MG63 (cell line): ENCODE data around the gene LEPR. TPM values are rescaled to one million over a fixed set of nuclear protein-coding genes. Genes with fewer than 3 reads are reported as not detected.

Experiments used
- DNase-seq: peaks from one replicate; pipeline ENCODE4 v3.0.0-alpha.2; 2020
- H3K27me3 ChIP-seq: fragments of 250-450 bp; sonication (Bioruptor Pico); 2 replicates; pipeline ENCODE4 v1.5.1; 2020; ENCODE audit warnings: mild to moderate bottlenecking, moderate library complexity
- H3K36me3 ChIP-seq: fragments of 250-450 bp; sonication (Bioruptor Pico); 2 replicates; pipeline ENCODE4 v1.5.1; 2020; ENCODE audit warnings: mild to moderate bottlenecking, moderate library complexity
- H3K4me3 ChIP-seq: fragments of 250-450 bp; sonication (Bioruptor Pico); 2 replicates; pipeline ENCODE4 v1.5.1; 2020; ENCODE audit warnings: mild to moderate bottlenecking, moderate library complexity
- H3K9me3 ChIP-seq: fragments of 250-450 bp; sonication (Bioruptor Pico); 2 replicates; pipeline ENCODE4 v1.5.1; 2020; ENCODE audit warnings: mild to moderate bottlenecking, moderate library complexity
- total RNA-seq: library from RNA; depleted of rRNA; stranded (reverse); fragments of >200 nt; shearing (Covaris generic); gene quantifications from 2 replicates; pipeline ENCODE4 v1.2.3, GENCODE V29; 2014; ENCODE audit warnings: low replicate concordance

Gene LEPR
- total RNA-seq, 1 experiment from 2014 or later: 1.7 TPM

DNA sequence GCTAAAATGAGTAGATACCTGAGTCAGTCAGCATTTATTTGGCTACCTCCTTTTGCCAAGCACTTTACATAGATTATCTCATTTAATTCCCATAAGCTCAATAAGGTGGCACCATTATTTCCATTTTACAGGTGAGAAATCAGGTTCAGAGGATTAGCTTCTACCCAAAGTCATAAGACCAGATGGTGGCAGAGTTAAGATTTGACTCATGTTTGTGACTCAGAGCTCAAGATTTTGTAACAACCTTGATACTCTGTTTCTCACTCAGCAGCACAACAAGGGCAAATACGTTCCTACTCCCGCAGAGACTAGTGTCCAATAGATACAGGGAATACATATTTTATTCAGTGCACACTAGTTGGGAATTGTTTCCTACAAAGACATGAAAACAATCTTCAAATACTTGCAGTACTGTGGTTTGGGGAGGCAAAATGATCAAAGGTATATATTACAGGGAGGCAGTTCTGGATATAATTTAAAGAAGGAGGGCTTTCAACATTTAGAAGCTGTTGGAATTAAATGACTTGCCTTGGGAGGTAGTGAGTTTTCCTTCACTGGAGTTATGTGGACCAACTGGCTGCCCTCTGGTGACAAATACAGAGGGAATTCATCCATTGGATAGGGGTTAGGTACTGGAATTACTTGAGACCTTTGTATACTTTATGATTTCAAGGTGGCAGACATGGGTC lies 3.6 kb downstream of the LEPR start:
- H3K4me3 ChIP-seq: no peak overlapping the region
- H3K27me3 ChIP-seq: no peaks in the 10 kb centered on the region
- peaks cover 31% of the 10 kb centered on the region for H3K36me3 ChIP-seq
- no peak for DNase-seq
- H3K9me3 ChIP-seq: peaks cover 2% of the 10 kb centered on the region; the same call in 1 of the 2 replicates

DNA sequence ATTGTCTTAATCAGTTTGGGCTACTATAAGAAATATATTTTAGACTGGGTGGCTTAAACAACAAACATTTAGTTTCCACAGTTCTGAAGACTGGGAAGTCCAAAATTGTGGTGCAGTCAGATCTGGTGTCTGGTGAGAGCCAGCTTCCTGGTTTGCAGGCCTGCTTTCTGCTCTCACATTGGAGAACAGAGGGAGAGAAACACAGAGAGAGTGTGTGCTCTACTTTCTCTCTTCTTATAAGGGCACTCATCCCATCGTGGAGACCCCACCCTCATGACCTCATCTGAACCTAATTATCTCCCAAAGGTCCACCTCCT lies 4.1 kb downstream of the LEPR start:
- DNase-seq: no peak

DNA sequence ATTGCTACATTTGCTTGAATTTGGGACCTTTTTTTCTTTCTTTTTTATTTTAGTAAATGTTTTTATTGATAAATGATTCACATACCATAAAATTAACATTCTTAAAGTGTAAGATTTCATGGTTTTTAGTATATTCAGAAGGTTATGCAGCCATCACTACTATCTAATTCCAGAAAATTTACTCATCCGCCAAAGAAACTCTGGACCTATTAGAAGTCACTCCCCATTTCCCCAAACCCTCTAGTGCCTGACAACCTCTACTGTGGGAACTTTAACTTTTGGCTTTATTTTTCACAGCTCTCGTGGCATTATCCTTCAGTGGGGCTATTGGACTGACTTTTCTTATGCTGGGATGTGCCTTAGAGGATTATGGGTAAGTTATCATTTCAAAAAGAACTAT lies 4.5 kb downstream of the LEPR start:
- H3K4me3 ChIP-seq: no peak overlapping the region
- H3K27me3 ChIP-seq: no peaks in the 10 kb centered on the region
- peaks cover 37% of the 10 kb centered on the region for H3K36me3 ChIP-seq
- DNase-seq: no peak
- H3K9me3 ChIP-seq: peaks cover 2% of the 10 kb centered on the region; the same call in 1 of the 2 replicates

More for the DNA sequence above, 4.1 kb downstream of the LEPR start:
- no peak overlapping the region for H3K4me3 ChIP-seq
- peaks cover 34% of the 10 kb centered on the region for H3K36me3 ChIP-seq
- peaks cover 2% of the 10 kb centered on the region; the same call in 1 of the 2 replicates for H3K9me3 ChIP-seq
- no peaks in the 10 kb centered on the region for H3K27me3 ChIP-seq

DNA sequence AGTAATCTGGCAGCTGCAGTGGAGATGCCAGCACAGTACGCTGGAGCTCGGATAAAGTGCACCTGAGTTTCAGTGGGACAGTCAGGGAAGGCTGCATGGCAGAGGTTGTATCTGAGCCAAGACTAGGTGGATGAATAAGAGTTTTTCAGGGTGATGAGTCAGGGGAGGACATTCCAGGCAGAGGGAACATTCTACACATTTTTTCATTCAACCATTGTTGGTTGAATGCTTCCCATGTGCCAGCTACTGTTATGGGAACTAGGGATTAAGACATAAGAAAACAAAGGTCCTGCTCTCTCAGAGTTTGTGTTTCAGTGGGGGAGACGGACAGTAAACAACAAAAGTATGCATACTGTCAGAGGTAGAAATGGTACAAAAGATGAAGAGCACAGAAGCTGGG lies 5.2 kb downstream of the LEPR start:
- Histone ChIP-seq H3K4me3 (no peak overlapping the region), H3K9me3 (peaks cover 2% of the 10 kb centered on the region; the same call in 1 of the 2 replicates), H3K27me3 (no peaks in the 10 kb centered on the region), H3K36me3 (peaks cover 43% of the 10 kb centered on the region)
- peak; percentile 30 for DNase-seq

DNA sequence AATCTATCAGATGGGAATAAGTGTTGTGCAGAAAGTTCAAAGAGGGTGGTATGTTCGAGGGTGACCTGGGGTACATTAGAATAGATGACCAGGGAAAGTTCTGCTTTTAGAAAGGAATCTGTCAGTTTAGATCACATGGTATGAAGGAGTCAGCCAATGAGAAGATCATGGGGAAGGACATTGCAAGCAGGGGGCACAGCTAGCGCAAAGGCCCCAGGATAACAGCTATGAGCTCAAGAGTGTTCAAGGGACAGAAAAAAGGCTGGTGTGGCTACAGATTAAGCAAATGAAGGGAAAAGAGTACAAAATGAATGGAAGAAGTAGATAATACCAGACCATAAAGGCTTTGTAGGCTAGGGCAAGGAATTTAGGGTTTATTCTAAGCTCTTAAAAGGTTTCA lies 8.6 kb downstream of the LEPR start:
- no peak for DNase-seq

DNA sequence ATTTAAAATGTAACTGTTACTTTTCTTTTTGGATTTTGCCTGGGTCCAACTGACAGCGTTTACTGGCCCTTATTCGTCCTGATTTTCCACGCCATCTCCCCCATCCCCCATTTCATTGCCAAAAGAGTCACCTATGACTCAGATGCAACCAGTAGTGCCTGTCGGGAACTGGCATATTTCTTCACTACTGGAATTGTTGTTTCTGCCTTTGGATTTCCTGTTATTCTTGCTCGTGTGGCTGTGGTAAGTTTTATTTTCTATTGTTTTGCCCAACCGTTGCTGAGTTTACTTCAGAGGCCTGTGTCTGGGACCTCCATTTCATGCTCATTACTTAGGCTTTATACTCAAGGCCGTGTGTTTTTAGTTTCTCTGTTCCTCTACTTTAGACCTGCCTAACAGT lies 9.3 kb downstream of the LEPR start:
- H3K4me3 ChIP-seq: no peak overlapping the region
- DNase-seq: no peak
- H3K9me3 ChIP-seq: no peaks in the 10 kb centered on the region
- peaks cover 48% of the 10 kb centered on the region for H3K36me3 ChIP-seq
- no peaks in the 10 kb centered on the region for H3K27me3 ChIP-seq

More for the DNA sequence above, 8.6 kb downstream of the LEPR start:
- Histone ChIP-seq H3K27me3 (no peaks in the 10 kb centered on the region), H3K4me3 (no peak overlapping the region), H3K36me3 (peaks cover 47% of the 10 kb centered on the region), H3K9me3 (peaks cover 2% of the 10 kb centered on the region; the same call in 1 of the 2 replicates)

DNA sequence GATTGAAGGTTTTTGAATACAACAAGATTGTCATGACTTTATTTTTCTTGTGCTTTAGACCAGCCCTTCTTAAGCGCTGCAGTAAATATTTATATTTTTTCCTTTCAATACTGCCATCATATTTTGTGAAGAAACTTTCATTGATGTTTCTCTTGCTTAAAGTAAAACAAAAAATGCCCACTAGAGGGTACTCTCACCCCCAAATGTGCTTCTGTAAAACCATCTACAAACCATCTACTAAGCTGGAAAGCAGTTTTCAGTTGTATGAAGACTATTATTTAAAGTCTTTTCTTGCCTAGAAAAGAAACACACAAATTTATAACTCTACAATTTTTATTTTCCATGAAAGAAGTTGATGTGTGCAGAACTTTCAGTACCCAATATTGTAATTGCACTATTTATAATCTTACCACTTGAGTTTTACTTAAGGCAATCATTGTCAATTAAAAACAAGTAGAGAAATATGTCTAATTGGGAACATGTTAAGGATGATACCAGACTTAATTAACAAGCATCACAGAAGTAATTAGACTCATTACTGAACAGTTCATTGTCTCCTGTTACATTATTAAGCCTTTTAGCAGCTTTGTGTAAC lies 10.7 kb downstream of the LEPR start:
- no peak overlapping the region for H3K4me3 ChIP-seq
- no peaks in the 10 kb centered on the region for H3K9me3 ChIP-seq
- H3K27me3 ChIP-seq: no peaks in the 10 kb centered on the region
- no peak for DNase-seq
- H3K36me3 ChIP-seq: peaks cover 38% of the 10 kb centered on the region

DNA sequence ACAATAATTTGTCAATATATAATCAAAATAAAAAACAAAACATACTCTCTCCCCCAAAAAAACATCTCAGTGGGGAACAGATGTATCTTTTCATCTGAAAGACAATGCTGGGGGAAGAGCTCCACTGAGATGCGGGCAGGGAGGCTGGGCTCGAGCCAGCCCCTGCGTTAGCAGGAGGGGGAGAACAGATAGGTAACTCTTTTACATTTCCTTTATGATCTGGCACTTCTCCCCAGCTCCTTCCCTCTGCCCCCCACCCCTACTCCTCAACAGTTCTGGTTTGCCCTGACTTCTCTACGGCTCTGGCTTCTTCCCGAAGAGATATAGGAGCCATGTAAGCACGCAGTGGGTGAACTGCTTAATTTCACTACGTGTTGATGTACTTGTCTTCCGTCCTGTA lies 12.4 kb downstream of the LEPR start:
- H3K36me3 ChIP-seq: peaks cover 25% of the 10 kb centered on the region
- H3K27me3 ChIP-seq: no peaks in the 10 kb centered on the region
- no peak for DNase-seq
- H3K4me3 ChIP-seq: no peak overlapping the region
- no peaks in the 10 kb centered on the region for H3K9me3 ChIP-seq

DNA sequence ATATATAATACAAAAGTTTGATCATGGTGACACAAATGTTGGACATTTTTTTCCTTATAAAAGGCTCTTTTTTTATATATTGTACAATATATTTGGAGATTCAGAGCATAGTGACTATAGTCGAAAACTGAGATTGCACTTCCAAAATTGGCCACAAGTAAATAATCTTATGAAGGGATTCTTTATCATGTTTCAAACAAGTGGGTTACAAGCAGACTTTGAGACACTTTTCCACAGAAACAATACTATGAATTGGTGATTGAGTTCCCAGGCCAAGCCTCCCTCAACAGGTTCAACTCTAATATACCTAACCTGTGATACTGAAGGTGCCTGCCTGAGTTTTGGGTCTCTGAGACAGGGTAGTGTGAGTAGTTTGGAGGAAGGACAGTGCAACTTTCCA lies 13.8 kb downstream of the LEPR start:
- no peaks in the 10 kb centered on the region for H3K27me3 ChIP-seq
- no peak for DNase-seq
- H3K36me3 ChIP-seq: peaks cover 22% of the 10 kb centered on the region
- H3K9me3 ChIP-seq: no peaks in the 10 kb centered on the region
- no peak overlapping the region for H3K4me3 ChIP-seq

DNA sequence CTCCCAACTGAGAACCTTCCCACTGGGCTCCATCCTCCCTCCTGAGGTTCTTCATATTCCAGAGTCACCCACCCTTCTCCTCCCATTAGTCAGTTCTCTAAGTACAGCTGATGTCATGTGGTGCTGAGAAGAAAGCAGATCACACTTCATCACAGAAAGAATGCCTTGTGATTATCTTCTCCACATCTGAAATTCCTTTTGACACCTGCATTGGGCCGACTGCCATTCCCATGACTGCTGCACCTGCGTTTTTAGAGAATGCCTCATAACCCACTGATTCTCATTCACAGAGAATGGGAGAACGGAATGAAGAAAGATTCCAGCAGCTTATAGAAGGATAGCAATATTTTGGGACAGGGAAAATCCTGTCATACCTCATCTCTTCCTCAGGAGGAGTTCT lies 14.3 kb downstream of the LEPR start:
- H3K4me3 ChIP-seq: no peak overlapping the region
- peaks cover 17% of the 10 kb centered on the region for H3K36me3 ChIP-seq
- no peak for DNase-seq
- H3K27me3 ChIP-seq: no peaks in the 10 kb centered on the region
- H3K9me3 ChIP-seq: no peaks in the 10 kb centered on the region

DNA sequence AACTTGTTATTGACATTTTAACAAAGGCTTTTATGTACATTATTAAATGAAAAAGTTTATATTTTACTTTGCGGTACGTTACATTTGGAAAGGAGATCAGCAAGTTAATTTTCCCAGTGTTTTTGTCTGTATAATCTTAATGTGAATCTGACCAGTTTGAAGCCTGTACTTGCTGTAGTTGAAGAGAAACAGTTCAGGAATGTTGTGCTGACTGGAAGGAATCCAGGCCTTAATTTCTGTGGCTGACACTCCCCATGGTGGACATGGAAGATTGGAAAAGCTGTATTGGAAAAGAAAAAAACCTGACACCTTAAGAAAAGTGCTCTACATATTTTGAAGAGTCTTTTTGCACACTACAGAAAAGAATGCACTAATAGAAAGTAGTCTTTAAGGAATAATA lies 15.5 kb downstream of the LEPR start:
- Histone ChIP-seq H3K36me3 (peaks cover 10% of the 10 kb centered on the region), H3K4me3 (no peak overlapping the region), H3K27me3 (no peaks in the 10 kb centered on the region), H3K9me3 (no peaks in the 10 kb centered on the region)
- no peak for DNase-seq

DNA sequence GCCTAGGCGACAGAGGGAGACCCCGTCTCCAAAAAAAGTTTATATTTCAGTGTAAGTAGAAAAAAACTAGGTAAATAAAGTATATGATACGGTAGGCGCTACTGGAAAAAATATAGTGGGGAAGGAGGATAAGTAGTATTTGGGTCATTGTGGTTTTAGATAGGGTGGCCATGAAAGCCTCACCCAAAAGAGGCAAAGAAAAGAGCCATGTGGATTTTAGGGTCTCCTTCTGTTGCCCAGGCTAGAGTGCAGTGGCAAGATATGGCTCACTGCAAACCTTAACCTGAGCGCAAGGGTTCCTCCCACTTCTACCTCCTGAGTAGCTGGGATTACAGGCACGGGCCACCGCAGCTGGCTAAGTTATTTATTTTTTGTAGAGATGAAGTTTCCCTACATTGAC lies 17.1 kb downstream of the LEPR start:
- 0 out of 2 replicates have a peak, but pooled peaks cover 3% of the 10 kb centered on the region for H3K36me3 ChIP-seq
- H3K4me3 ChIP-seq: no peak overlapping the region
- DNase-seq: no peak
- no peaks in the 10 kb centered on the region for H3K27me3 ChIP-seq
- no peaks in the 10 kb centered on the region for H3K9me3 ChIP-seq

DNA sequence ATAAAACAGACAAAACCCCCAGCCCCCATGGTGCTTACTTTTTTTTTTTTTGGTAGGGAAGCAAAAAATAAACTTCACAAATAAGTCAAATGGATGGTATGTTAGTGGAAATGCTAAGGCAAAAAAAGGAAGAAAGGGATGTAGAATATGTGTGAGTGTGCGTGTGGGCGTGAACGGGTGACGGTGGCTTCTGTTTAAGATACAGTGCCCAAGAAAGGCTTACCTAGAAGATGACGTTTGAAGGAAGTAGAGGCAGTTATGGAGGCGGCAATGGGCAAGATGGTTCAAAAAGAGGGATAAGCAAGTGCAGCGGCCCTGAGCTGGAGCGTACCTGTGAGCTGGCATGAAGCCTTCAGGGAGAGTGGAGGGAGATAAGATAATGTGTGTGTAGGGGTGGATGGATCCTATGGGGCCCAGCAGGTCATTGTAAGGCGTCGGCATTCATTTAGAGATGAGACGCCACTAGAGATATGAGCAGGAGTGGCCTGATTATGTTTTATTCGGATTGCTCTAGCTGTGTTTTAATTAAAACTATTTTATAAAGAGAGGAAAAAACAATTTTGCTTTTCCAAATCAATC lies 19.9 kb downstream of the LEPR start:
- Histone ChIP-seq H3K36me3 (no peaks in the 10 kb centered on the region), H3K27me3 (no peaks in the 10 kb centered on the region), H3K4me3 (no peak overlapping the region), H3K9me3 (no peaks in the 10 kb centered on the region)
- DNase-seq: no peak

DNA sequence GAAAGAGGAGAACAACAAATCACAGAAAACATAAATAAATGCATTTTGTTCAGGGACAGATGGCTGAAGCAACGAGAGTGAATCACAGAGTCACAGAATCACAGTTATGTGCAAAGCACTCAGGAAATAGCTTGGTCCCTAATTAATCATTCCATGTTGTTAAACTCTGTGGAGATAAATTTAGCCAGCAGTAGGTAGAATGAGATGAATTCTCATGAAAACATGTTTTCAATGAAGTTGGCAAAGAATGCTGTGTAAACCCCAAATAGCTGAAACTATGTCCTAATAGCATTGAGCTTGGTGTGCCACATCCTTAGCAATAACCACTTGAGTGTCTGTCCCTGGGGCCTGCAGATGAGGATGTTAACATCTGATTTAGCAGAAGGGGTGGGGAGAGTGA lies 20.4 kb downstream of the LEPR start:
- no peaks in the 10 kb centered on the region for H3K36me3 ChIP-seq
- H3K4me3 ChIP-seq: no peak overlapping the region
- DNase-seq: no peak
- H3K27me3 ChIP-seq: no peaks in the 10 kb centered on the region
- no peaks in the 10 kb centered on the region for H3K9me3 ChIP-seq

DNA sequence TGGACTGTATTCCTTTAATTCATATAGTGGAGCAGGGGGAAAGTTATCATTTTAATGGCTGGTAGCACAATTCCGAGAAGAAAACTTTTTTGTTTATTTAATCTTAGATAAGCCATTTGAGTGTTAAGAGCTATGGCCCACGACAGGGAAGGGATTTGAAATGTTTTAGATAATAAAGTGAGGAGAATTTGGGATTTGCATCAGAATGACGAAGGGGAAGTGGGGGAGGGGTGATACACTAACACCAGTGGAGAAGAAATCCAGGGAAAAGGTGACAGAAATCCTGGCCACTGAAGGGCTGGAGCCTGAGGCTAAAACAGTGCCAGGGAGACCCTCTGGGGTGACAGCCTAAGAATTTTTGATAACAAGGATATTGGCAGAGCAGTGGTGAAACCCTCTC lies 21.0 kb downstream of the LEPR start:
- DNase-seq: no peak
- no peaks in the 10 kb centered on the region for H3K27me3 ChIP-seq
- no peaks in the 10 kb centered on the region for H3K9me3 ChIP-seq
- H3K36me3 ChIP-seq: no peaks in the 10 kb centered on the region
- H3K4me3 ChIP-seq: no peak overlapping the region

DNA sequence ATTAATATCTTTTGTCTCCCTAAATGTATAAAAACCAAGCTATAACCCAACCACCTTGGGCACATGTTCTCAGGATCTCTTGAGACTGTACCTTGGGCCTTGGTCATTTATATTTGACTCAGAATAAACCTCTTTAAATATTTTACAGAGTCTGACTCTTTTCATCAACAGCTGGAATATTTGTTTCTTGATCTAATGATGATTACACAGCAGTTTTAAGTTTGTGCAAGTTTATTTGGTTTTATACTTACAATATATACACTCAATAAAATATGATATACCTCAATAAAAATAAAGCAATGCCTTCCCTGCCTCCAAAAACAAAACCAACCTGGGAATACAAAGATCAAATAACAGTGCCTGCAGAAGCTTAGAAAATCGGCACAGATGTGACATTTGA lies 22.0 kb downstream of the LEPR start:
- H3K27me3 ChIP-seq: no peaks in the 10 kb centered on the region

DNA sequence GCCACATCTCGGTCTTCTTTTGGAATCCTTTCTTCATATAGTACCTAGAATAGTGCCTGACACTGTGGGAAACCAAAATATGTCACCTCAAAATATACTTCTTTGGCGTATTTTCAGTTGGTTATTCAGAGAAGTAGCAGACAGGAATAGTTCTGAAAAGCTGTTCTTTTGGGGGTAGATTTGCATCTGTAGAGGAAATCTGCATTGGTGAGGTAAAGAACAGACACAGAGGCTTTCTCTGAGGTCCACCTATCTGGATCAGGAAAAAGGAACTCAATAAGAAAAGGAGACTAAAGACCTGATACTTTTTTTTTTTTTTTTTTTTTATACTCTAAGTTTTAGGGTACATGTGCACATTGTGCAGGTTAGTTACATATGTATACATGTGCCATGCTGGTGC lies 23.2 kb downstream of the LEPR start:
- Histone ChIP-seq H3K9me3 (no peaks in the 10 kb centered on the region), H3K27me3 (no peaks in the 10 kb centered on the region), H3K4me3 (no peak overlapping the region), H3K36me3 (no peaks in the 10 kb centered on the region)
- DNase-seq: no peak

More for the DNA sequence above, 22.0 kb downstream of the LEPR start:
- Histone ChIP-seq H3K36me3 (no peaks in the 10 kb centered on the region), H3K9me3 (no peaks in the 10 kb centered on the region), H3K4me3 (no peak overlapping the region)
- DNase-seq: no peak

DNA sequence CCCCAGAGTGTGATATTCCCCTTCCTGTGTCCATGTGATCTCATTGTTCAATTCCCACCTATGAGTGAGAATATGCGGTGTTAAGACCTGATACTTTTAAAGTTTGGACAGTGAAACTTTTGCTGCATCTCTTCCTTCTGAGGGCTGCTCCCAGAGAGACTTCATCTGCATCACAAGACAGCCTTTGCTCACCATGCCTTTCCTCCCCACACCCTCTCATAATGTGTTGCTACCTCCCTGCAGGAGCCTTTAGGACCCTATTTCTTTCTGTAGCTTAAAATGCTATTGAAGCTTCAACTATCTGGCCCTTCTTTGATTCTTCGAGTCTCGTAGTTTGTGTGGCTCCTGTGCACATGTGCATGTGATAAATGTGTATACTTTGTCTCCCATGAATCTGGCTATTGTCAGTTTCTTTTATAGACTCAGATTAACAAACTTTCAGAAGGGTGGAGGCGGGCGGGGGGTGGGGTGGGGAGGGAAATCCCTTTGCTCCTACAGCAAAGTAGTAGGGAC lies 23.7 kb downstream of the LEPR start:
- no peak for DNase-seq
- Histone ChIP-seq H3K36me3 (no peaks in the 10 kb centered on the region), H3K9me3 (no peaks in the 10 kb centered on the region), H3K27me3 (no peaks in the 10 kb centered on the region), H3K4me3 (no peak overlapping the region)
